ENCODE measurements around the gene CCDC97. TPM values are rescaled to one million over a fixed set of nuclear protein-coding genes. Genes with fewer than 3 reads are reported as not detected.
"Not testable (repeated sequence)": the region's sequence is repeated elsewhere in the genome, so short reads cannot be mapped to it uniquely, and the experiment has no call there.

The CCDC97 gene
- total RNA-seq, 2 donors from 2014 or later: 24.1 to 26.3 TPM

DNA sequence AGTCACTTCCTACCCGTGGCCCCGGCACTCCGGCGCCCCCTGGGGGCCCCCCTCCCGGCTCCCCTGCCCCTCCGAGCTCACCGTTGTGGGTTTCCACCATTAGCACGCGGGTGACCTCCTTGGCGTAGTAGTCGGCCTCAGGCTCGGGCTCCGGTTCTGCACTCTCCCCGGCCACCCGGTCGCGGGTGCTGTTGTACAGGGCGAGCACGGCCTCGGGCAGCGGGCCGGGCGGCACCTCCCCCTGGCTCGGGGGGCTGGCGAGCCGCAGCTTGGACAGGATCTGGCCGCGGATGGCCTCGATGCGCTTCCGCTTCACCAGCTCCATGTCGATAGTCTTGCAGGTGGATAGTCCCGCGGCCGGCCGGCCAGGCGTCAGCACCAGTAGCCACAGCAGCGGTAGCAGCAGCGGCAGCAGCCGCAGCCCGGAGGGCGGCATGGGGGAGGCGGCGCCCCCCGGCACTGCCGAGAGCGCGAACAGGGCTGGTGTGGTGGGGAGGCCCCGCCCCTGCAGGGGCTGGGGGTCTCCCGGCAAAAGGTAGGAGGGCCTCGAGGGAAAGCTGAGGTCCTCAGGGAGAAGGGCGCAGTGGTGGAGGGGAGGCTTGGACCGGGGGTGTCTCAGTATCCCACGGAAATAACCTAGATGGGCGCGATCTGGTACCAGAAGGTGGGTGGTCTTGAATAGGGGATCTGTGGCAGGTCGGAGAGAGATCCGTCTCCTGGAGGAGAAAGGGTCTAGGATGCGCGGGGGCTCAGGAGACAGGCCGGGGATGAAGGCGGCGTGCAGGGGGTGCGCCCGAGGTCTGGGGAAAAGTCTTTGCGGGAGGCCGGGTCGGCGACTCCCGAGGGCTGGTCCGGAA lies 42.9 kb downstream of the CCDC97 start:
- DNase-seq (peak in 1 of 2 donors; percentile 78), ATAC-seq (peak; percentile 27)
- intact Hi-C loops (cut with DNase I, micrococcal nuclease): no loop called here

DNA sequence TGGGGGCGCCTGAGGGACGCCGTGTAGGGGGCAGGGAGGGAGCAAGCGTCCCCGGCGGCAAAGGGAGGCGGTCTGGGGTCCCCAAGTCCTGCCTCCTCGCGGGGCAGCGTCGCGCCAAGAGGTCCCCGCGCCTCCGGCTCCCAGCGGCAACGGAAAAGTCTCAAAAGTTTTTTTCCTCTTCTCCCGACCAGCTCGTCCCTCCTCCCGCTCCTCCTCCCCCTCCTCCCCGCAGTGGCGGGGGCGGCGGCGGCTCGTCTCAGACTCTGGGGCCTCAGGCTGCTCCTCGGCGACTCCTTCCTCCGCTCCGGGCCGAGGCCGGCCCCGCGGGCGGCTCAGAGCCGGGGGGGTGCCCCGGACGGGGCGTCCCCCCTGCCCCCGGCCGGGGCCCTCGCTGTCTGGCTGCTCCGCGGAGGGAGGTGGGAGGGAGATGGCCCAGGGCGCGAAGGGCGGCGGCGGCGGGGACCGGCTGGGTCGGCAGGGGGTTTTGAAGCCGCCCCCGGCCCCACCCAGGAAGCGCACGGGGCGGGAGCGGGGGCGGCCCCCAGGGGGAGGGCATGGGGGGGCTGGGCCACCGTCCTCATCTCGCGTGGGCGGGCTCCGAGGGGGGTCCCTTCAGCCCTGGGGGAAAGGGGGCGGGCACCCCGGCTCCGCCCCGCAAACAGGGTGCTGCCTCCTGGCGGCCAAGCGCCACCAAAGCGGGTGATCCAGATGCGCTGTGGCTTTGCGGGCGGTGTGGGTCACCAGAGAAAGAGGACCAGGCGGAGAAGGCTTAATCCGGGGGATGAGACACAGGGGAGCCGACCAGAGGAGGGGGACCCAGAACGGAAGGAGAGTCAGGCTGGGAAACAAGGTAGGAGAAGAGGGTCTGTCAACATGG lies 43.7 kb downstream of the CCDC97 start, which contains the start of gene TGFB1:
TSS of gene TGFB1 (minus strand) at position 457 of the 877 bp plus-strand sequence. CDS start 878 bp downstream, outside the sequence.
- peak; percentile 62 for ATAC-seq
- intact Hi-C loops (cut with DNase I, micrococcal nuclease): no loop called here

DNA sequence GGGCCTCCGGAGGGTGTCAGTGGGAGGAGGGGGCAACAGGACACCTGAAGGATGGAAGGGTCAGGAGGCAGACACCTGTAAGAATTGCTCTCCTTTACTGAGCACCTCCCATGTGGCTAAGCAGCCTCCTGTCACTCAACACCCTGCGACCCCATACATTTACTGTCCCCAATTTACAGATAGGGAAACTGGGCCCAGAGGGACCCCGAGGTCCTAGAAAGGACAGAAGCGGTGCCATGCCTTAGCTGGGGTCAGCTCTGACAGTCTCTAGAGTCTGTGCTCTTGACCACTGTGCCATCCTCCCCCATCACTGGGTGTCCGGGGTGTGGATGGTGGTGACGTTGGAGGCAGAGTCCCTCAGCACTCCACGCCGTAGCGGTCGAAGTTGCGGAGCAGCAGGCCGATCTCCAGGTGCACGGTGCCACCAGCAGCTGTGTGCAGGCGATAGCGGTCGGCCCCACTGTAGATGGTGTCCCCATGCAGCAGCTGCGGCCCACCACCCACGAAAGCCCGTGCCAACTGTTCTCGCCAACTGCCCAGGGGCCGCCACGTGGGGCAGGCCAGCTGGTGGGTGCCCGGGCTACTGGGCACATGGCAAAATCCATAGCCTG lies 44.5 kb downstream of the CCDC97 start:
- intact Hi-C loops (cut with DNase I, micrococcal nuclease): no loop called here

More for the DNA sequence above, 43.7 kb downstream of the CCDC97 start, which contains the start of gene TGFB1:
- DNase-seq: peak; percentile 84 to 88

DNA sequence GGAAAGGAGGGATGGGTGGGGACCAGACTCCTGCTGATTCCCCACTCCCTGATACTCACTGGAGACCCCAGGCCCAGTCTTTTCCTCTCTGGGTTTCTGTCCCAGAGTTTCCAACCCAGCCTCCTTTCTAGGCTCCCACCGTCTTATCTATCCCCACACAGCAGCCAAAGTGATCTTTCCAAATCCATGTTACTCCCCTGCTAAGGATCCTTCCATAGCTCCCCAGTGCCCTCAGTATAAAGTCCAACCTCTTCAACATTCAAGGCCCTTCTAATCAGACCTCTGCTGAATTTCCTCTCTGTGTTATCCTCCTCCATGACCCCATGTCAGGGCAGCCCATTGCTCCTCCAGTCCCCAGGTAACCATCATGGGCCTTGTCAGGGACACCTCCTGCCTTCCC lies 45.1 kb downstream of the CCDC97 start:
- intact Hi-C loops (cut with DNase I, micrococcal nuclease): no loop called here
- ATAC-seq (no peak), DNase-seq (no peak)

More for the DNA sequence above, 44.5 kb downstream of the CCDC97 start:
- DNase-seq: peak in 1 of 2 donors; percentile 33
- ATAC-seq: no peak

DNA sequence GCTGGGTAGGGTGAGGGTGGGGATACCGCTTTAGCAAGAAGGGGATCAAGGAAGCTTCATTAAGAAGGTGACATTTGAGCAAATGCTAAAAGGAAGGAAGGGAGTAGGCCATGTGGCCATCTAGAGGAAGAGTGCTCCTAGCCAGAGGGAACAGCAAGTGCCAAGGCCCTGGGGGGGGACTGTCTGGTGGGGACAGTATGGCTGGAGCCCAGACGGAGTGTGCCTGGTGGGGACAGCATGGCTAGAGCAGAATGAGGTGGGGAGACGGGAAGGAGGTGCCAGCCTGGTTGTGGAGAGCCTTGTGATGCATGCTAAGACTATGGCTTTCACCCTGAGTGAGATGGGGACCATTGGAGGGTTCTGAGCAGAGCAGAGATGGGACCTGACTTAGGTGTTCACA lies 45.8 kb downstream of the CCDC97 start:
- ATAC-seq (no peak), DNase-seq (no peak)
- intact Hi-C loops (cut with DNase I, micrococcal nuclease): no loop called here

DNA sequence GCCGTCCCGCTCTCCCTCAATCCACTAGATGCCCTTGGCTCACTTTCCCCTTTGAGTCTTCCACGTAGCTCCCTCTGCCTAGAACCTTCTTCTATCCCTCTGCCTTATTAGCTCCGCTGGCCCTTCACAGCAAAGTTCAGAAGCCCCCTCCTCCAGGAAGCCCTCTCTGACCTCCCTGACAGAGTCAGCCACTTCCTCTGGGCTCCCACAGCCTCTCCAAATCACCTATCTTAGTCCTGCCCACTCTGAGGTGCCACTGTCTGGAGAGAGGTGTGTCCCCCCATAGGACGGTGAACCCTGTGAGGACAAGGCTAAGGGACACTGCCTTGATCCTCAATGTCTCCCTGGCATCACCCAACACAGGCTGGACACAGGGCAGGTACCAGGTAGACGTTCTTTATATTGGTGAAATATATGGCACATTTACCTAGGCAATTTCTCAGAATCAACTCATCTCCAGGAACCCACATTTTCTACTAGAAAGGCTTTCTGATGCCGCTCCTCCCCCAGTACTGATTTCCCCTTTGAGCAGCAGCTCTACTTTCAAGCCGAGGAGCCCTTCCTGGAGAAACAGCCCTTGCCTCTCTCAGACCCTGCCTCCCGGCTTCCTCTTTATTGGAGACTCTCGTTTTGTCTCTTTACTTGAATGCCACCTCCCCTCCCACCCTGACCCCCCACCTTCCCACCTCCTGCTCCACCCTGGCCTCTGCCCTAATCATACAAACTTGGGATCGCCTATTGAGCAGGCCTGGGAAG lies 47.2 kb downstream of the CCDC97 start:
- ATAC-seq (no peak), DNase-seq (no peak)
- intact Hi-C loops (cut with DNase I, micrococcal nuclease): no loop called here

DNA sequence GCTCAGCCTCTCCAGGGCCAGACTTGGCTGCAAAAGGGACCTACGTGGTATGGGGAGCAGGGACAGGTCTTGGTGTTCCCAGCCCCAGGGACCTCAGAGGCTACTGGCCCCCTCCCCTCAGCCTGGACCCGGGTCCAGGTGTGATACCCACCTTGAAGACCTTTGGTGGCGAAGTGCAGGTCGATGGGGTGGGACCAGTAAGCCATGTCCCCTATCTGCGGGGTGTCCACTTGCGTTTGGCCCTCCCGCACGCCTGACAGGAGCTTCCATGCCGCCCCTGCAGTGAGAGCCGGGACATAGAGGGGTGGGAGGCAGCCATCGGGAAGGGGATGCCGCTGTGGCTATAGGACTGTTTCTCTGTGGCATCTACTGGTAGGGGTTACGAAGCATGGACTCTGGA lies 47.8 kb downstream of the CCDC97 start:
- ATAC-seq (no peak), DNase-seq (no peak)
- intact Hi-C loops (cut with DNase I, micrococcal nuclease): no loop called here

DNA sequence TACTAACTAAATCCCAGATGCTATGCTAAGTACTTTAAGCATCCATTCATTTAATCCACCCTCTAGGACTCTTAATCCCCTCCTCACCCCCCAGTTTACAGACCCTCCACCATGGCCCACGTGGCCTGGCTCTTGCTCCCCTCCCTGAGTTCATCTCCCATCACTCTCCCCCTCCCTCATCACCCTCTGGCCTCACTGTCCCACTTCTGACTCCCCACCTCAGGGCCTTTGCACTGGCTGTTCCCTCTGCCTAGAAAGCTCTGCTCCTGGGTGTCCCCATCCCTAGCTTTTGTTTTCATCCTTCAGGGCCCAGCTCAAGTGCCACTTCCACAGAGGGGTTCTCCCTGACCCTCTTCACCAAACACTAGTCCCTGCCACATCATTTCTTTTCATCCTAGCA lies 49.8 kb downstream of the CCDC97 start:
- intact Hi-C loops (cut with DNase I, micrococcal nuclease): no loop called here
- ATAC-seq: no peak
- no peak for DNase-seq

DNA sequence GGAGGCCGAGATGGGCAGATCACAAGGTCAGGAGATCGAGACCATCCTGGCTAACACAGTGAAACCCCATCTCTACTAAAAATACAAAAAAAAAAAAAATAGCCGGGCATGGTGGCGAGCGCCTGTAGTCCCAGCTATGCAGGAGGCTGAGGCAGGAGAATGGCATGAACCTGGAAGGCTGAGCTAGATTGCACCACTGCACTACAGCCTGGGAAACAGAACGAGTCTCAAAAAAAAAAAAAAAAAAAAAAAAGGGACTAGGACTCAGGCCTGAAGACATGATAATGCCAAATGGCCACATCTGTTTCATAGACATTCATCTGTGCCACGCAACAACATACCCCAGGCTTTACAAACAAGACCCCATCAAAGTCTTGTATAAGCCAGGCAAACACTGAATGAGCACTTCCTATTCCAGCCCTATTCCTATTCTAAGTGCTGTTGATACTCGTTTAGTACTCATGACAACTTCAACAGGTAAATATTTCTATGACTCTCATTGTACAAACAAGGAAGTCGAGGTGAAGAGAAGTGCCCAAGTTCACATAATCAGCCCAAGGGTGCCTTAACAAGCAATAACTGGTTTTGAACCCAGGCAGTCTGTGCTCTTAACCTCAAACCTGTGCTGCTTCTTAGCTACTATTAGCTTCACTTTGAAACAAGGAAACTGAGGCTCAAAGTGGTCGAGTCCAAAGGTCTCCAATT lies 52.3 kb downstream of the CCDC97 start:
- no peak for DNase-seq
- ATAC-seq: peak; percentile 62
- intact Hi-C loops (cut with DNase I, micrococcal nuclease): no loop called here

DNA sequence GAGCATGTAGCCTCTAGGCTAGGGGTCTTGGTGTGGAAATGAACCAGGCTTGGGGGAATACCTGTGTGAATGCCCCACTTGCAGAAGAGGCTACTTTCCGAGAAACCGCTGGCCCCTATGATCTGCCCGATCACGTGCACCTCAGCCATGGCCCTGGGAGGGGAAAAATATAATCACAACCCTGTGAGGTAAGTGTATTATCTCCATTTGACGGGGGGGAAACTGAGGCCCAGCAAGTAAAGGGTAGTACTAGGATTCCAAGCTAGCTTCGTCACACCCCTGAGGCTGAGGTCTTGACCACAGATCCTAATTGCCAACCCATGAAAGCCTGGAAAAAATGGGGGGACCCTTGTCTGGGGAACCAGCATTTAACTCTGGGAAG lies 53.4 kb downstream of the CCDC97 start:
- ATAC-seq: no peak
- peak in 1 of 2 donors; percentile 30 for DNase-seq
- intact Hi-C loops (cut with DNase I, micrococcal nuclease): no loop called here

DNA sequence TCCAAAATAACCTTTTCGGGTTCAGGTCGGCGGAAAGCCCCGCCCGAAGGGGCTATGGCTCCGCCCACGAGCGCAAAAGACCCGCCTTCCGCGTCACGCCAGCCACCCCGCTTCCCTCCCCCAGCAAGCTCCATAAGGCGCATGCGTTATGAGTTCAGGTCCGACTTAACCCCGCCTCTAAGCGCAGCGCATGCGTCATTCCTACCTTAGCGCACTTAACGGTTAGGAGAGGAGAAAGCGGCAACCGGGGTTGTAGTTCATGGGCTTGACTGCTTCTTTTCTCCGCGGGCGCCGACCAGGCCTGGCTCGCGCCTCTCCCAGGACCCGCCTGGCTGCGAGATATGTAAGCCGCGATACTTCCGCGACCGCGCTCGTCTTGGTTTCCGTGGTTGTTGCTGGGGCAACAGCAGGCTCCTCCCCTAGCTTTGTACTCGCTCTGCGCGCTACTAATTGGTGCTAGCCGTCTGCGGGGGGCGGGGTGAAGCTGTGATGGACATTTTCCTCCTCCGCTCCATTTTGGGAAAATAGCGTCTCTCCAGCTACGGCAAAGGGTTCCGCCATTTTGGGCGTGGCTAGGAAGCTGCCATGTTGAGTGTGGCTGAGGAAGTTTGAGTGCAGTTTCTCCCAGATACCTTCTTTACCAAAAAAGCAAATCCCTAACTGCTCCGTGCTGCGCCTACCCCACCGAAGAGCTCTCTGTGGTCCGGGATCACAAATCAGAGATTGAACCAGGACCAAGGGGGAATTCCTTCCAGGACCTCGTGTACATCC lies 54.0 kb downstream of the CCDC97 start, which contains the start of gene B9D2:
TSS of gene B9D2 (minus strand) at position 397 of the 771 bp plus-strand sequence. CDS start 630 bp downstream, outside the sequence.
- DNase-seq: peak; percentile 99
- intact Hi-C loops (cut with DNase I, micrococcal nuclease): no loop called here
- peak; percentile 89 for ATAC-seq

DNA sequence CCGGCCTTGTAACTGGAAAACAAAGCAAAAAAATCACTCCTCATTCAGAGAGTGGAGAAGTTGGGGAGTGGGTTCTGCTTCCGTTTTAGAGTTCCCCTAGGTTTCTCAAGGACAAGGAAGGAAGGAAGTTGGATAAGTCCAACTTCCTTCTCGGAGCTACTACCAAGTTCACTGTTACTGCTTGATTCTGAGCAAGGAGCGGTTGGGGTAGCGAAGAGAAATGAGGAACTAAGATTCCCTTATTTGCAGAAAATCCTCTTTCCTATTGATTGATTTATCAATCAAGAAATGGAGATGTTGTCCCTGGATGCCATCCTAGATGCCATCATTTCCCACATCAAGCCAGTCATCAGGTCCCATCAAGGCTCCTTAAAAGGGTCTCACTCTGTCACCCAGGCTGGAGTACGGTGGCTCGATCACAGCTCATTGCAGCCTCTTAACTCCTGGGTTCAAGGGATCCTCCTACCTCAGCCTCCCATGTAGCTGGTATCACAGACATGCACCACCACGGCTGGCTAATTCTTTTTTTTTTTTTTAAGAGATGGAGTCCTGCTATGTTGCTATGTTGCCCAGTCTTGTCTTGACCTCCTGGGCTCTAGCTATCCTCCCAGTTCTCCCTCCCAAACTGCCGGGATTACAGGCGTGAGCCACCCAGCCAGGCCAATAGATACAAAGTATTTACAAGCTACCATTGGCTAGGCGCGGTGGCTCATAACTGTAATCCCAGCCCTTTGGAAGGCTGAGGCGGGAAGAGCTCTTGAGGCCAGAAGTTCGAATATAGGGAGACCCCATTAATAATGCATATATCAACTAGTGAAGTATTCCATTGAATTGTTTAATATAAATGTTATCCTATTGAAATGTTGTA lies 54.8 kb downstream of the CCDC97 start:
- ATAC-seq (no peak), DNase-seq (no peak)
- intact Hi-C loops (cut with DNase I, micrococcal nuclease): no loop called here

DNA sequence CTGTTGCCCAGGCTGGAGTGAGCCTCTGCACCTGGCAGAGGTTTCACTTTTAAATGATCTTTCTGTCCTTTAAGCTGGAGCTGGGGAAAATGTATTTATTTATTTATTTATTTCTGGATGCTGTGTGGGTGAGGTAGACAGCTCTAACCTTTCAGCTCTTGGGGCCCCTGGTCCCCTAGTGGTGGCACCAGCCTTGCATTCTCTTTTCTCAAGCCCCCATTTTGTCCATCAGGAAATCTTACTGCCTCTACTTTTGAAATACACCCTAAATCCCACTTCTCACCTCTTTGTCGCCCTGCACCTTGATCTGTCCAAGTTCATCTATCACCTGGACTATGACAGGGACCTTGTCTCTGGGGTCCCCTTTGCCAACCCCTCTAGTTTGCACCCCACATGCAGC lies 56.1 kb downstream of the CCDC97 start:
- intact Hi-C loops (cut with DNase I, micrococcal nuclease): no loop called here
- no peak for ATAC-seq
- no peak for DNase-seq

DNA sequence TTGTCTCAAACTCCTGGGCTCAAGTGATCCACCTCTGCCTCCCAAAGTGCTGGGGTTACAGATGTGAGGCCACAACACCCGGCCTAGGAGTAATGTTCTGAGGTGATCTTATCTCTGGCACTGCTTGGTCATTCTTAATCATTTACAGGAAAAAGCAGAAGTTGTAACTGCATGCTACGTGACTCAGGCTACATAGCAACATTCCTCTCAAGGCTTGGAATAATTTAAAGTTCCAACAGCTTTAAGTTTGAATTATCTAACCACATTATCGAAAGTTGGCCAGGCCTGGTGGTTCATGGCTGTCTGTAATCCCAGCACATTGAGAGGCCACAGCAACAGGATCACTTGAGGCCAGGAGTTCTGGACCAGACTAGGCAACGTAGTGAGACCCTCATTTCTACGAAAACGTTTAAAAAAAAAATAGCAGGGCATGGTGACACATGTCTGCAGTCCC lies 57.9 kb downstream of the CCDC97 start:
- DNase-seq (no peak), ATAC-seq (no peak)
- intact Hi-C loops (cut with DNase I, micrococcal nuclease): no loop called here

DNA sequence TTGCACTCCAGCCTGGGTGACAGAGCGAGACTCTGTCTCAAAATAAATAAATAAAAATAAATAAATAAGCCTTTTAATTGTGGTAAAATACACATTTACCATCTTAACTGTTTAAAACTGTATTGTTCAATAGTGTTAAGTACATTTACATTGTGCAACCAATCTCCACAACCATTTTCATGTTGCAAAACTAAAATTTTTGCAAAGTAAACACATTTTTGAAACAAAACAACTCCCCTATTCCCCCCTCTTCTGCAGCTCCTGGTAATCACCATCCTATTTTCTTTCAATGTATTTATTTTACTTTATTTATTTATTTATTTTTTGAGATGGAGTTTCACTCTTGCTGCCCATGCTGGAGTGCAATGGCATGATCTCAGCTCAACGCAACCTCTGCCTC lies 59.8 kb downstream of the CCDC97 start:
- intact Hi-C loops (cut with DNase I, micrococcal nuclease): no loop called here
- DNase-seq (no peak), ATAC-seq (no peak)

DNA sequence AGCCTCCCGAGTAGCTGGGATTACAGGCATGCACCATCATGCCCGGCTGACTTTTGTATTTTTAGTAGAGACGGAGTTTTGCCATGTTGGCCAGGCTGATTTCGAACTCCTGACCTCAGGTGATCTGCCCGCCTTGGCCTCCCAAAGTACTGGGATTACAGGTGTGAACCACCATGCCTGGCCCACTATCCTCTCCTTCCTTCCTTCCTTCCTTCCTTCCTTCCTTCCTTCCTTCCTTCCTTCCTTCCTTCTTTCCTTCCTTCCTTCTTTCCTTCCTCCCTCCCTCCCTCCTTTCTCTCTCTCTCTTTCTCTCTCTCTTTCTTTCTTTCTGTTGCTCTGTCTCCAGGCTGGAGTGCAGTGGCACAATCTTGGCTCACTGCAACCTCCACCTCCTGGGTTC lies 61.1 kb downstream of the CCDC97 start:
- intact Hi-C loops (cut with DNase I, micrococcal nuclease); ATAC-seq; DNase-seq: not testable (repeated sequence)

Data from left colon (tissue), 2 donors.